ENCODE results near the gene BTBD1. TPM values are rescaled to one million over a fixed set of nuclear protein-coding genes. Genes with fewer than 3 reads are reported as not detected.

The BTBD1 gene
- total RNA-seq, 1 experiment from 2014 or later: 36.1 TPM

GRCh38 chr15:82972990-82973389 is 94.1 kb downstream of the BTBD1 start:
- CTCF ChIA-PET: no interaction called here
- no peak overlapping the region for H3K27ac Mint-ChIP-seq (ENCODE audit: unreplicated experiment)

GRCh38 chr15:82971218-82971984 is 95.7 kb downstream of the BTBD1 start:
- Mint-ChIP-seq H3K4me3 (ENCODE audit: unreplicated experiment) (no peak overlapping the region), H3K27ac (ENCODE audit: unreplicated experiment) (no peak overlapping the region), H3K4me1 (ENCODE audit: low read depth, unreplicated experiment) (peaks cover 12% of the 10 kb centered on the region), H3K36me3 (ENCODE audit: insufficient read depth, unreplicated experiment) (no peaks in the 10 kb centered on the region), H3K27me3 (ENCODE audit: insufficient read depth, unreplicated experiment) (no peaks in the 10 kb centered on the region), H3K9me3 (ENCODE audit: unreplicated experiment) (no peaks in the 10 kb centered on the region)
- Histone ChIP-seq H3K27me3 (replicated peaks; ENCODE audit: control insufficient read depth, insufficient read depth, low read length) (no peaks in the 10 kb centered on the region), H3K9me3 (no peaks in the 10 kb centered on the region), H3K4me1 (no peaks in the 10 kb centered on the region), H3K36me3 (ENCODE audit: control insufficient read depth, insufficient read depth, low read length) (no peaks in the 10 kb centered on the region), H3K4me3 (ENCODE audit: low read depth, low read length) (no peak overlapping the region)
- ChIA-PET CTCF (interaction anchor here (0.5 kb wide), 1 partner anchor 31 kb away, joined by 3 read pairs; no protein-coding TSS in a partner anchor), POLR2A (no interaction called here)
- DNase-seq: no peak
- intact Hi-C loops (cut with micrococcal nuclease; ENCODE audit: unreplicated experiment): no loop called here
- no peak for TF ChIP-seq CTCF (IDR thresholded peaks at IDR 0.05; ENCODE audit: insufficient read depth in 1 of 2, low read depth in 1 of 2, low read length in 1 of 2, severe bottlenecking in 1 of 2, unreplicated experiment in 1 of 2)
- no TSS peak for BruUV-seq (replicated peaks)

More at GRCh38 chr15:82972990-82973389, 94.1 kb downstream of the BTBD1 start:
- no peak for TF ChIP-seq CTCF (IDR thresholded peaks at IDR 0.05; ENCODE audit: insufficient read depth in 1 of 2, low read depth in 1 of 2, low read length in 1 of 2, severe bottlenecking in 1 of 2, unreplicated experiment in 1 of 2)
- Histone ChIP-seq H3K4me1 (no peaks in the 10 kb centered on the region), H3K36me3 (ENCODE audit: control insufficient read depth, insufficient read depth, low read length) (no peaks in the 10 kb centered on the region), H3K9me3 (no peaks in the 10 kb centered on the region), H3K4me3 (ENCODE audit: low read depth, low read length) (no peak overlapping the region), H3K27me3 (replicated peaks; ENCODE audit: control insufficient read depth, insufficient read depth, low read length) (no peaks in the 10 kb centered on the region)
- intact Hi-C loops (cut with micrococcal nuclease; ENCODE audit: unreplicated experiment): no loop called here
- Mint-ChIP-seq H3K4me1 (ENCODE audit: low read depth, unreplicated experiment) (peaks cover 12% of the 10 kb centered on the region), H3K27me3 (ENCODE audit: insufficient read depth, unreplicated experiment) (no peaks in the 10 kb centered on the region), H3K9me3 (ENCODE audit: unreplicated experiment) (no peaks in the 10 kb centered on the region), H3K36me3 (ENCODE audit: insufficient read depth, unreplicated experiment) (no peaks in the 10 kb centered on the region), H3K4me3 (ENCODE audit: unreplicated experiment) (no peak overlapping the region)
- no TSS peak for BruUV-seq (replicated peaks)
- no peak for DNase-seq
- POLR2A ChIA-PET: no interaction called here

DNA sequence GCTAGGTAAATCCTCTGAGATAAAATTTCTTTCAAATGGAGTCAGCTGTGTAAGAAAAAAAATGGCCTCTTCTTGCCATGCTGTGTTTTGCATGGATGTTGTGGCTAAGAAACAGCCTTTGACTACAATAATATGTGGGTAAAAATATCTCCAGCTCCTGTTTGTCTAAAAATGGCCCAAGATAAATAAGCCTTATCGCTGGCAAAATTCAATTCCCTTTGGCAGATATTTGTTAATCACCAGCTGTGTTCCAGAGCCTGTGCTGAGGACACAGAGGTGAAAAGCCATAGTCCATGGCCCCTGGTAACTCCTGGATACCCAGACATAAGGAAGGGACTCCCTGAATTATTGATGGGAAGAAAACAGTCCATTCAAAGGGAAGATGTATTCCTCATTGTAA is 96.4 kb downstream of the BTBD1 start:
- ChIA-PET CTCF (no interaction called here), POLR2A (no interaction called here)
- no peak for TF ChIP-seq CTCF (IDR thresholded peaks at IDR 0.05; ENCODE audit: insufficient read depth in 1 of 2, low read depth in 1 of 2, low read length in 1 of 2, severe bottlenecking in 1 of 2, unreplicated experiment in 1 of 2)
- Histone ChIP-seq H3K4me1 (no peaks in the 10 kb centered on the region), H3K27me3 (replicated peaks; ENCODE audit: control insufficient read depth, insufficient read depth, low read length) (no peaks in the 10 kb centered on the region), H3K9me3 (no peaks in the 10 kb centered on the region), H3K4me3 (ENCODE audit: low read depth, low read length) (no peak overlapping the region), H3K36me3 (ENCODE audit: control insufficient read depth, insufficient read depth, low read length) (no peaks in the 10 kb centered on the region)
- H3K9me3 Mint-ChIP-seq (ENCODE audit: unreplicated experiment): no peaks in the 10 kb centered on the region
- H3K4me1 Mint-ChIP-seq (ENCODE audit: low read depth, unreplicated experiment): peaks cover 12% of the 10 kb centered on the region
- no peak overlapping the region for H3K4me3 Mint-ChIP-seq (ENCODE audit: unreplicated experiment)
- no peaks in the 10 kb centered on the region for H3K36me3 Mint-ChIP-seq (ENCODE audit: insufficient read depth, unreplicated experiment)
- DNase-seq: no peak
- BruUV-seq (replicated peaks): no TSS peak
- intact Hi-C loops (cut with micrococcal nuclease; ENCODE audit: unreplicated experiment): no loop called here
- no peak overlapping the region for H3K27ac Mint-ChIP-seq (ENCODE audit: unreplicated experiment)
- no peaks in the 10 kb centered on the region for H3K27me3 Mint-ChIP-seq (ENCODE audit: insufficient read depth, unreplicated experiment)

Measured in Caco-2 (cell line).